SK-N-SH (cell line): ENCODE measurements around the gene TBC1D8. TPM values are rescaled to one million over a fixed set of nuclear protein-coding genes. Genes with fewer than 3 reads are reported as not detected.

ENCODE experiments used
- CTCF ChIA-PET: fragments of 300-600, 350-600 bp; formaldehyde crosslinking; extraction: SDS; loops from one replicate; lab custom pipeline; 2021; lab: Yijun Ruan, JAX
- POLR2A ChIA-PET: fragments of 350-600 bp; sonication (Branson Sonifier 250); formaldehyde crosslinking; extraction: SDS; loops from one replicate; lab custom pipeline; 2020; ENCODE audit warnings: antibody characterized with exemption, inconsistent platforms; lab: Yijun Ruan, JAX
- DNase-seq: peaks from one replicate; pipeline ENCODE4 v3.0.0; 2012
- H2AFZ ChIP-seq: fragments of 200-600 bp; sonication (generic); 2 replicates; pipeline ENCODE4 v1.8.1; 2016; ENCODE audit warnings: antibody characterized with exemption, mild to moderate bottlenecking, low read depth
- H3F3A ChIP-seq: fragments of 200-600 bp; sonication (generic); replicated peaks from 2 replicates; pipeline ENCODE3; 2016; ENCODE audit warnings: antibody characterized with exemption, mild to moderate bottlenecking; ENCODE audit not compliant: insufficient read depth
- H3K27ac ChIP-seq, 2 experiments: fragments of 200-500 bp in 1 of 2; fragments of 200-600 bp in 1 of 2; sonication (Bioruptor generic) in 1 of 2; sonication (generic), shearing (Covaris generic) in 1 of 2; 2 replicates each; pipeline versions ENCODE4 v1.5.1 to v1.6.1; 2014 to 2016; ENCODE audit warnings: low read depth in 2 of 2, inconsistent platforms in 1 of 2, low read length in 1 of 2, mild to moderate bottlenecking in 1 of 2, mixed read lengths in 1 of 2
- H3K27me3 ChIP-seq: fragments of 200-600 bp; sonication (generic), shearing (Covaris generic); 2 replicates; pipeline ENCODE4 v1.6.1; 2016; ENCODE audit warnings: mixed run types; ENCODE audit not compliant: insufficient read depth
- H3K36me3 ChIP-seq, 2 experiments: fragments of 200-500 bp in 1 of 2; fragments of 200-600 bp in 1 of 2; sonication (Bioruptor generic) in 1 of 2; sonication (generic) in 1 of 2; replicated peaks in 1 of 2; 2 replicates each; pipeline versions ENCODE3 to v1.5.1; 2014 to 2016; ENCODE audit warnings: low read length in 1 of 2, mild to moderate bottlenecking in 1 of 2; ENCODE audit not compliant: insufficient read depth in 2 of 2, control insufficient read depth in 1 of 2
- H3K4me1 ChIP-seq, 2 experiments: fragments of 200-500 bp in 1 of 2; fragments of 200-600 bp in 1 of 2; sonication (Bioruptor generic) in 1 of 2; sonication (generic), shearing (Covaris generic) in 1 of 2; 2 replicates each; pipeline versions ENCODE4 v1.5.1 to v1.6.1; 2014 to 2016; ENCODE audit warnings: low read depth in 1 of 2, low read length in 1 of 2, mixed run types in 1 of 2; ENCODE audit not compliant: insufficient read depth in 2 of 2, control insufficient read depth in 1 of 2
- H3K4me2 ChIP-seq: fragments of 200-600 bp; sonication (generic), shearing (Covaris generic); 2 replicates; pipeline ENCODE4 v1.6.1; 2017; ENCODE audit warnings: mixed run types
- H3K4me3 ChIP-seq, 2 experiments: fragments of 200-500 bp in 1 of 2; fragments of 200-600 bp in 1 of 2; sonication (Bioruptor generic) in 1 of 2; sonication (generic), shearing (Covaris generic) in 1 of 2; 2 replicates each; pipeline versions ENCODE4 v1.5.1 to v1.8.1; 2014 to 2016; ENCODE audit warnings: low read depth in 2 of 2, inconsistent platforms in 1 of 2, low read length in 1 of 2, mild to moderate bottlenecking in 1 of 2, mixed read lengths in 1 of 2, moderate library complexity in 1 of 2
- H3K79me2 ChIP-seq: fragments of 200-600 bp; sonication (generic); 2 replicates; pipeline ENCODE4 v1.8.1; 2017; ENCODE audit warnings: mild to moderate bottlenecking; ENCODE audit not compliant: insufficient read depth
- H3K9ac ChIP-seq: fragments of 200-600 bp; sonication (generic); 2 replicates; pipeline ENCODE4 v1.6.1; 2017; ENCODE audit warnings: mixed run types
- H3K9me2 ChIP-seq: fragments of 200-600 bp; sonication (generic); 2 replicates; pipeline ENCODE4 v1.6.1; 2017; ENCODE audit warnings: mixed run types
- H3K9me3 ChIP-seq: fragments of 200-600 bp; sonication (generic); 2 replicates; pipeline ENCODE4 v1.6.1; 2017; ENCODE audit warnings: mixed run types, mild to moderate bottlenecking, moderate library complexity
- H4K20me1 ChIP-seq: fragments of 200-600 bp; sonication (generic); 2 replicates; pipeline ENCODE4 v1.6.1; 2017; ENCODE audit warnings: mild to moderate bottlenecking, mixed run types; ENCODE audit not compliant: insufficient read depth
- CTCF ChIP-seq: fragments of 200-600 bp; sonication (generic); IDR thresholded peaks from 2 replicates; pipeline ENCODE4 v1.6.1; 2017; ENCODE audit warnings: antibody characterized with exemption, mild to moderate bottlenecking, moderate library complexity
- EZH2phosphoT487 ChIP-seq: fragments of 200-600 bp; sonication (generic); IDR thresholded peaks from 2 replicates; pipeline ENCODE4 v1.6.1; 2017; ENCODE audit warnings: low read depth, mixed run types, mild to moderate bottlenecking, antibody characterized with exemption, moderate library complexity, borderline replicate concordance
- FOSL2 ChIP-seq: IDR thresholded peaks from 2 replicates; pipeline ENCODE4 v1.4.0; 2012; ENCODE audit warnings: low read depth, mild to moderate bottlenecking, moderate library complexity, borderline replicate concordance
- FOXM1 ChIP-seq: IDR thresholded peaks from 2 replicates; pipeline ENCODE4 v1.4.0; 2012; ENCODE audit warnings: low read depth, mild to moderate bottlenecking
- GATA2 ChIP-seq: sonication (generic); formaldehyde crosslinking; IDR thresholded peaks from 2 replicates; pipeline ENCODE4 v1.5.0; 2020; ENCODE audit warnings: mild to moderate bottlenecking, missing genetic modification reagents
- REST ChIP-seq: IDR thresholded peaks from 2 replicates; pipeline ENCODE4 v1.6.1; 2012; ENCODE audit warnings: mild to moderate bottlenecking, low read depth, low read length, moderate library complexity
- TEAD4 ChIP-seq: IDR thresholded peaks from 2 replicates; pipeline ENCODE4 v1.4.0; 2012; ENCODE audit warnings: mild to moderate bottlenecking, borderline replicate concordance; ENCODE audit not compliant: insufficient read depth
- YY1 ChIP-seq: IDR thresholded peaks from 2 replicates; pipeline ENCODE4 v1.4.0; 2012; ENCODE audit warnings: low read depth, mild to moderate bottlenecking
- WGBS: methylation state at CpG from one replicate; pipeline ENCODE4 v1.1.6; 2017; ENCODE audit warnings: low lambda C conversion rate; 5-methylcytosine and 5-hydroxymethylcytosine counted together
- polyA plus RNA-seq, 3 experiments: library from polyadenylated mRNA; depleted of rRNA; stranded (reverse); fragments of >200 nt; gene quantifications; 2 replicates each; pipeline ENCODE4 v1.2.3, GENCODE V29; 2012
- TF ChIP-seq, protein P1 (sequence below): IDR thresholded peaks from 2 replicates; pipeline ENCODE4 v1.4.0; 2012; ENCODE audit warnings: low read depth

Gene TBC1D8
- polyA plus RNA-seq, 1 of the 3 experiments (the other 2 are of a cell fraction), result 5.3 TPM

GRCh38 chr2:101047774-101048173 lies 103.4 kb downstream of the TBC1D8 start (continued):
- no peak for TF ChIP-seq FOXM1

GRCh38 chr2:101047075-101047766 lies 104.0 kb downstream of the TBC1D8 start:
- H3K36me3 ChIP-seq, result no peaks in the 10 kb centered on the region
- 0 out of 2 replicates have a peak, but pooled peaks have one; percentile 3 for TF ChIP-seq FOSL2
- TF ChIP-seq GATA2, result no peak
- TF ChIP-seq, protein P1, sequence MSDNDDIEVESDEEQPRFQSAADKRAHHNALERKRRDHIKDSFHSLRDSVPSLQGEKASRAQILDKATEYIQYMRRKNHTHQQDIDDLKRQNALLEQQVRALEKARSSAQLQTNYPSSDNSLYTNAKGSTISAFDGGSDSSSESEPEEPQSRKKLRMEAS, result no peak
- no peak for TF ChIP-seq REST
- no peak for TF ChIP-seq YY1
- H2AFZ ChIP-seq, result no peak overlapping the region
- H3K79me2 ChIP-seq, result no peaks in the 10 kb centered on the region
- H3K4me1 ChIP-seq, result peaks cover 0 to 9% of the 10 kb centered on the region in 2 experiments; a peak in 1 of 4 replicates
- POLR2A ChIA-PET, result no interaction called here
- no peaks in the 10 kb centered on the region for H4K20me1 ChIP-seq
- DNase-seq, result no peak
- no peaks in the 10 kb centered on the region for H3K9me3 ChIP-seq
- no peaks in the 10 kb centered on the region for H3K27me3 ChIP-seq
- CTCF ChIA-PET, result interaction anchor here (1.3 to 3.8 kb wide), 2 partner anchors 11 to 73 kb away, joined by 3 to 25 read pairs; no protein-coding TSS in a partner anchor
- no peak overlapping the region for H3K4me3 ChIP-seq
- no peak overlapping the region for H3K27ac ChIP-seq
- H3K9ac ChIP-seq, result no peak overlapping the region
- 84% methylated on average over 10 of the region's 12 CpGs for WGBS
- H3K9me2 ChIP-seq, result no peaks in the 10 kb centered on the region
- no peak overlapping the region for H3K4me2 ChIP-seq
- H3F3A ChIP-seq, result no peaks in the 10 kb centered on the region

DNA sequence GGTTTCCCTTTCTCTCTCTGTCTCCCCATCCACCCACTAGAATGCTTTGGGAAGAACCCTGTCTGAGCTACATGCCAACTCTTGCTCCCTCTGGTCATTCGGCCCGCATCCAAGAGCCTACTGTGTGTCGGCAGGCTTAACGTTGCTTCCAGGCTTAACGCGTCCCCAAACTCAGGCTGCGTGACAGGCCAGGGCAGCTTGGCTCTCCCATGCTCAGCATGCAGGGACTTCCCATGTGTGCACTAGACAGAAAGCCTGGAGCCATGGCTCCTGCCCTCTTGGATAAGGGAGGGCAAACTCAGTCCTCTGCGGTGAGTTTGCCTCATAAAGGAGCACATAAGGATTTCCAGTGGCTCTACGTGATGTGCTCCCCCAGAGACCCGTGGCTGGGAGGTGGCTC lies 105.9 kb downstream of the TBC1D8 start:
- WGBS, result 95% methylated on average over 7 of the region's 10 CpGs
- H3K9me2 ChIP-seq, result no peaks in the 10 kb centered on the region
- ChIA-PET CTCF (interaction anchor here (0.8 to 3.8 kb wide), 3 partner anchors 9 to 143 kb away, joined by 3 to 25 read pairs (median 4); no protein-coding TSS in a partner anchor), POLR2A (no interaction called here)
- H2AFZ ChIP-seq, result no peak overlapping the region
- no peak overlapping the region for H3K4me3 ChIP-seq
- H3K4me2 ChIP-seq, result no peak overlapping the region
- TF ChIP-seq EZH2phosphoT487, result no peak
- TF ChIP-seq TEAD4, result no peak
- TF ChIP-seq CTCF, result no peak
- H4K20me1 ChIP-seq, result no peaks in the 10 kb centered on the region
- H3K79me2 ChIP-seq, result no peaks in the 10 kb centered on the region
- no peaks in the 10 kb centered on the region for H3K36me3 ChIP-seq
- no peaks in the 10 kb centered on the region for H3K27me3 ChIP-seq
- no peak overlapping the region for H3K27ac ChIP-seq
- no peaks in the 10 kb centered on the region for H3F3A ChIP-seq
- no peak for DNase-seq
- no peak overlapping the region for H3K9ac ChIP-seq
- peaks cover 0 to 21% of the 10 kb centered on the region in 2 experiments; a peak in 2 of 4 replicates for H3K4me1 ChIP-seq
- no peaks in the 10 kb centered on the region for H3K9me3 ChIP-seq
